HG03139 (cell line): ENCODE data around the gene KDSR.

ENCODE experiments used
- ATAC-seq: cut with Tn5 transposase; IDR thresholded peaks from one replicate; pipeline ENCODE4 v1.9.1; 2021; ENCODE audit not compliant: unreplicated experiment

The KDSR gene, protein sequence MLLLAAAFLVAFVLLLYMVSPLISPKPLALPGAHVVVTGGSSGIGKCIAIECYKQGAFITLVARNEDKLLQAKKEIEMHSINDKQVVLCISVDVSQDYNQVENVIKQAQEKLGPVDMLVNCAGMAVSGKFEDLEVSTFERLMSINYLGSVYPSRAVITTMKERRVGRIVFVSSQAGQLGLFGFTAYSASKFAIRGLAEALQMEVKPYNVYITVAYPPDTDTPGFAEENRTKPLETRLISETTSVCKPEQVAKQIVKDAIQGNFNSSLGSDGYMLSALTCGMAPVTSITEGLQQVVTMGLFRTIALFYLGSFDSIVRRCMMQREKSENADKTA

DNA sequence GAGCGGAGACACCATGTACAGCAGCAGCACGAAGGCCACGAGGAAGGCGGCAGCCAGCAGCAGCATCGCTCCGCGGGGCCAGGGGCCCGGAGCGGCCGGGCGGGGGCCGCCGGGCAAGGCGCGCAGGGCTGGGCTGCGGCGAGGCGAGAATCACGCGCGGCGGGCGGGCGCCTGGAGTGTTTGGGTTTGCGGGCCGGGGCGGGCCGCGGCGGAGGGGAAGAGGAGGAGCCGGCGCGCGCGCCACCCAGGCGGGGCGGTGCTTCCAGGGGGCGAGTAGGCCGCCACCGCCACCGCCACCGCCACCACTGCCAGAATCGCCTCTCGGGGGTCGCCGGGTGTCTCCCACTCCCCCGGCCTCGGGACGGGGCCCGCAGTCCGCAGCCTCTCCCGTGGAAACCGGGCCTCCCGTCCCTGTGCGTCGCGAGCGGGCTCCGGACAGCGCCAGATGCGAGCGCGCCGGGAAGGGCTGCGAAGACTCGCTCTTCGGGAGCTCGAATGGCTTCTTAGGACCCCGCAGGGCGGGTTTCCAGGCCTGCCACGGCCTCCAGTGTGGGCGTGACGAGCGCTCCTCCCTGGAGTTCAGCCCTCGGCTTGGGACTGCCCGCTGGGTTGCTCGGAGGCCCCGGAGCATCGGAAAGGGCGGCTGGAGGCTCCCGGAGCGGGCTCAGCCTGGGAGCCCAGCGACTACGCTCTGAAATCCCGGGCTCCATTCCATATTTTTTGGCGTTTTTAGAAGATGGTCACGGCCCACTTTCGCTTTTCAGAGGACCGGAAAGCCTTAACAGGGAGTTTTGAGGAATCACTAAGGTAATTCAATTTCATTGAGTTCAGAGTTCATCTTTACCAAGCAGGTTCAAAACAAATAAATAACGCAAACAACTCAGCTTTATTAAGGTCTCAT, at the start of gene KDSR:
TSS of gene KDSR (minus strand) at position 154 of the 901 bp plus-strand sequence. CDS start at position 66, 88 bp downstream.
- peak; percentile 77 for ATAC-seq

DNA sequence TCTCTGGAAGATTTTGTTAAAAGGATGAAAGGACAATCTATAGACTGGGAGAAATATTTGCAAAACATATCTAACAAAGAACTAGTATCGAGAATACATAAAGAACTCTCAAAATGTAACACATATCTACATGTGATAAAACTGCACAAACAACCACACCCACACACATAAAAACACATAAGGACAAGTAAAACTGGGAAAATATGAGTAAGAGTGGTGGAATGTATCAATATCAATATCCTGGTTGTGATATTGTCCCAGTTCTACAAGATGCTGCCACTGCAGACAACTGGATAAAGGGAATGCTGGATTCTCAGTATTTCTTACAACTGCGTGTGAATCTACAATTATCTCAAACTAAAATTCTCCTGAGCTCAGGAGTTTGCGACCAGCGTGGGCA, 45.9 kb upstream of the KDSR start:
- ATAC-seq: no peak

GRCh38 chr18:63410792-63411191, 43.8 kb upstream of the KDSR start:
- ATAC-seq: no peak

- ATAC-seq: no peak
These were observed 42.3 kb upstream of the KDSR start for GRCh38 chr18:63409301-63409700.

GRCh38 chr18:63407734-63408133, 40.7 kb upstream of the KDSR start:
- no peak for ATAC-seq

DNA sequence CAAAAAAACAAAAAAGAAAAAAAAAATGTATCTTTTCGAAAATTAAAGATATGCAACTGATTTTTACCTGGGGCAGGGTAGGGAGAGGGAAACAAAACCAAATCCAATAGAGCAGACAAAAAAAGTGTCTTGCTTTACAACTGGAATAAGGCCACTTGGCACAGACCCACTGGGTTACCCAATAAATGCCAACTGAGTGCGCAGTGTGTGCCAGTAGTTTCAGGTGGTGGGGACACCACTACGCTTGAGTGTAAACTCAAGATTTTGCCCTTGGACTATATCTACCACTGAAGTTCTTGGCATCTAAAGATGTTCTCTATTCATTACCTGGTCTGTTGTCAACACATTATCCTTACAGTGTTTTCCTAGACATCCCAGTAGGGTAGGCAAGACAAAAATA, 39.0 kb upstream of the KDSR start:
- ATAC-seq: no peak

GRCh38 chr18:63402246-63403162, 35.5 kb upstream of the KDSR start:
- no peak for ATAC-seq

DNA sequence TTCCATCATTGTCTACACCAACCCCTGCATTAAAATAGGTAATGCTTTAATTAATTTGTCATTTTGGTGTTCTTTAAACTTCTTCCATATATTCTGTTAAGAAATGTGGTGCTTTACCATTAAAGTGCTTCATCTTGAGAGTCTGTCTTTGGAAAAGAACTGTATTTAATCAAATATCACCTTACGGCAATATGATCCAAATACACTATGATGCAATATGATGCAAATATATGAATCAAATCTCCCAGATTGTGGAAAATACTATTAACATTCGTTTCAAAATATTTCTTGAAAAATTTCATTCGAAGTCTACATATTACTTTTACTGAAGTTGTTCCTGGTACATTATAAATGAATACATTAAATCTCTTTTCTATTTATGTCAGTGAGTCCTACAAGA, 32.3 kb upstream of the KDSR start:
- no peak for ATAC-seq

DNA sequence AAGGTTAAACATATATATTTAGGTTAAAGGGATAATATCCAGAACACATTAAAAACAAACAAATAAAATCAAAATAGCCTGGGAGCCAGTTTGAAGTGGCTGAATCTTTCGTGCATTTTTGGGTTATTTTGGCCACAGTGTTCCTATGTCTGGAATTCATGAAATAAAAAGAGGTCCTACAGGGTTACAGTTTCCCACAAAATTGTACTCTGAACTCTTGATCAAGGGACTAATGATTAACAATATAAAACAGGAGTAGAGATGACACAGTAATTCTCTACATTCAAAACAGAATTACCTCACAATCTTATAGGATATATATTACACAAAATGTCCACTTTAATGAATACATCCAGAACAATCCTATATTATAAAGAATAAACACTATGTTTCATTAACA, 30.3 kb upstream of the KDSR start:
- ATAC-seq: no peak

DNA sequence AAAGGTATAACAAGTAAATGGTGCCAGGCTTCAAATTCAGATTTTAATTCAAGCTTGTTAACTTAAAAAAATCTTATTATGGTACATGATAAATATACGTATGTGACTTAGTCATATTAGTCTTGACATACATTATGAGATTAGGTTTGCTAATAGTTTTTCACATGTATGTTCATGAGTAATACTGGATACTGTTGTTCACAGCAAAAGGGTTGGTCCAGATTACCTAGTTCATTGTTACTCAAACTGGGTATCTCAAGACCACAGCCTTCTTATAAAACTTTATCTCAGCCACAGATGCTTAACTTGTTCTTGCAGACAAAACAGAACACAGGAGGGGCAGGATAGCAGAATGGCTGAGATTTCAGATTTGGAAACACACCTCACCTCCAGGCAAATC, 28.5 kb upstream of the KDSR start:
- ATAC-seq: no peak

- ATAC-seq: no peak
These were observed 27.9 kb upstream of the KDSR start for GRCh38 chr18:63394954-63395353.

DNA sequence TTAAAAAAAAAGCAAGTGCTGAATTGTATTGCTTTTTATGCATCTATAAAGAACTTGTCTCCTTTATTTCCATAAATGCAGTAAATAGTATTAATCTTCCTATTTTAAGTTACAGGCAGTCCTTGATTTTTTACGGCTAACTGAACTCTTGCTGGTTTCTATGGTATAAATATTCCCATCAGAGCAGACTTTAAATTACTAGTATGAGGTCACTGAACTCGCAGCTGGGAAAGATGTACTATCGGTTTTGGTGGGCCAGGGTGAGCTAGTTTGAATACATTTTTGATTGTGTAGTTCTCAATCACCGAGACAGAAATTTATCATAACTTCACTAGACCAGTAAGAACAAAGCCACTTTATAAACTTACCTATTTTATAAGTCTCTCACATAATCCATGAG, 20.9 kb upstream of the KDSR start:
- ATAC-seq: no peak

- ATAC-seq: no peak
These were observed 15.8 kb upstream of the KDSR start for GRCh38 chr18:63382843-63383242.

DNA sequence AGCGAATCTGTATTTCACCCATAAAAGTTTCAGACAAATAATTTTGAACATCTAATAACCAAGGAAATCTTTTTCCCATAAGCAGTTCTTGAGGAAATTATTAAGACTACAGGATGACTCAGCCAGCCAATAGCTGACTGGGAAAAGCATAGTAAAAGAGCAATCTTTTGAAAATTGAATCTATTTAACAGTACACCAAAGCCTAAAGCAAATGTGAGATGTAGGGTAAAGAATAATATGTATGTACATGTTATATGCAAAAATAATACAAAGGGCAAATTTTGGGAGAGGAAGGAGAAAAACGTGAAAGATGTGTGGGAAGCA, 12.6 kb upstream of the KDSR start:
- no peak for ATAC-seq

DNA sequence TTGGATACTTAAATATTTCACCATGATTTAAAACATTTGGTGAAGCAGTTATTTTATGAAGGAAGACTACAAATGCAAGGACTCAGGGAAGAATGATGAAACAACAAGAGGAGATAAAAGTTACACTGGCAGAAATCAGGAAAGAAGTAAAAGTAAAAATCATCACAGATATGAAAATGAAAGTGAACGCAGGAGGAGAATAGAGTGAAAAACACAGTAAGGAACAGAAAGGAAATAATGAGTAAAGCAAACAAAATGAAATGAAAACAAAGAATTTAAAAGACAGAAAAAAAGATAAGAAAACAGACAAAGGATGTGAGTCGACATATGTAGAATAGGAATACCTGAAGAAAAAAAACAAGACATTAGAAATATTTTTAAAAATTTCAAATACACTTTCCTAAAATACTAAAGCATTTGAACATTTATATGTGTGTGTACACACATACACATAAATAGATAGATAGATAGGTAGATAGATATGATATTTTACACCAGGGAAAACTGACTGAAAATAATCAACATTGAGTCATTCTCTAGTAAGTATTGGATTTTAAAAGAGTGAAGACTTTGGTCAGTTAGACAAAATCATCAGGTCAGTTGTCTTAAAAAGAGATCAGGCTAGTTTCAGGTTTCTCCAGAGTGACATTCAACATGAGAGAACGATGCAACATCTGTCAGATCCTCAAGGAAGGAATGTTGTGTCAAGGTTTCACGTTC, 12.1 kb upstream of the KDSR start:
- no peak for ATAC-seq

DNA sequence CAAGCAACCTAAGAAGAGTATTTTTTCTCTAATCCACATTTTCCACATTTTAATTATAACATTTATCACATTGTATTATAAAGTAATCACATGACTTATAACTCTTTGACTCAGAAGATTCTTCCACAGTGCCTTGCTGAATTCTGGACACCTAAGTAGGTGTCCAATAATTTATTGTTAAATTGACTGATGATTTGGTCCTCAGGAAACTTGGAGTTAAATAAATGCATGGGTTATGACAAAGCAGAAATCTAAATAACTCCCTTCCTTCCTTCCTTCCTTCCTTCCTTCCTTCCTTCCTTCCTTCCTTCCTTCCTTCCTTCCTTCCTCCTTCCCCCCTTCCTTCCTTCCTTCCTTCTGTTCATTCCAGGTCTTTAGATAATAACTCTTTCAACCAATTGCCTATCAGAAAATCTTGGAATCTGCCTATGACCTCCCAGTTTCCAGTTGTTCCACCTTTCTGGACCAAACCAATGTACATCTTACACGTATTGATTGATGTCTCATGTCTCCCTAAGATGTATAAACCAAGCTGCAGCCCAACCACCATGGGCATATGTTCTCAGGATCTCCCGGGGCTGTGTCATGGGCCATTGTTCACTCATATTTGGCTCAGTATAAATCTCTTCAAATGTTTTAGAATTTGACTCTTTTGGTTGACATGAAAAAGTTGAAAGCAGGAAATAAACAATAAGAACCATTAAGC, 10.4 kb upstream of the KDSR start:
- no peak for ATAC-seq

- ATAC-seq: no peak
These were observed 9.5 kb upstream of the KDSR start for GRCh38 chr18:63376538-63376937.

GRCh38 chr18:63374540-63374939, 7.5 kb upstream of the KDSR start:
- ATAC-seq: no peak

- no peak for ATAC-seq
These were observed 6.2 kb upstream of the KDSR start for GRCh38 chr18:63373161-63373560.

DNA sequence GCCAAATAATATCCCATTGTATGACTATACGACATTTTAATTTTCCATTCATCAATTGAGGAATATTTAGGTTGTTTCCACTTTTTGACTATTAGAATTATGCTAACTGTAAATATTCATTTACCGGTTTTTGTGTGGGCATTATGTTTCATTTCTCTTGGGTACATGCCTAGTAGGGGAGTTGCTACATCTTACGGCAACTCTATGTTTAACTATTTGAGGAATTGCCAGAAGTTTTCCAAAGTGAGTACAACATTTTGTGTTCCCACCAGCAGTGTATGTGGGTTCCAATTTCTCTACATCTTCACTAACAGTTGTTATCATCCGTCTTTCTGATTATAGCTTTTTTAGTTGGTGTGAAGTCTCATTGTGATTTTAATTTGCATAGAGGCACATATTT, 1.6 kb upstream of the KDSR start:
- ATAC-seq: no peak
